Measurements from ENCODE around the gene SNCB.
A peak's percentile ranks its signal among the peaks of the same experiment; 100 is the strongest.

SNCB gene

GRCh38 chr5:176630681-176631222 lies 418 bp upstream of the SNCB start:
- CTCF ChIA-PET: interaction anchor here (0.9 to 1.9 kb wide), 4 partner anchors 9 to 30 kb away, joined by 3 to 6 read pairs (median 4); partner anchors contain the start of gene TSPAN17
- H3K4me1 Mint-ChIP-seq: peaks cover 21% of the 10 kb centered on the region
- DNase-seq: no peak
- H3K27me3 Mint-ChIP-seq: peaks cover 98% of the 10 kb centered on the region
- H3K4me3 Mint-ChIP-seq: peak overlapping the region; percentile 11
- H3K36me3 Mint-ChIP-seq: no peaks in the 10 kb centered on the region
- no peaks in the 10 kb centered on the region for H3K9me3 Mint-ChIP-seq
- H3K27ac Mint-ChIP-seq: no peak overlapping the region

GRCh38 chr5:176629317-176629852 lies 949 bp downstream of the SNCB start:
- no peak for DNase-seq
- CTCF ChIA-PET: interaction anchor here (1.4 kb wide), 1 partner anchor 31 kb away, joined by 5 read pairs; no protein-coding TSS in a partner anchor
- Mint-ChIP-seq H3K27ac (no peak overlapping the region), H3K27me3 (peaks cover 99% of the 10 kb centered on the region), H3K4me3 (no peak overlapping the region), H3K4me1 (peaks cover 21% of the 10 kb centered on the region), H3K9me3 (no peaks in the 10 kb centered on the region), H3K36me3 (no peaks in the 10 kb centered on the region)

GRCh38 chr5:176628406-176629228 lies 1.7 kb downstream of the SNCB start:
- H3K36me3 Mint-ChIP-seq: no peaks in the 10 kb centered on the region
- no peak overlapping the region for H3K4me3 Mint-ChIP-seq
- DNase-seq: no peak
- H3K9me3 Mint-ChIP-seq: no peaks in the 10 kb centered on the region
- H3K27me3 Mint-ChIP-seq: peaks cover 100% of the 10 kb centered on the region
- H3K4me1 Mint-ChIP-seq: peaks cover 15% of the 10 kb centered on the region
- H3K27ac Mint-ChIP-seq: no peak overlapping the region
- CTCF ChIA-PET: no interaction called here

- Mint-ChIP-seq H3K27ac (no peak overlapping the region), H3K9me3 (no peaks in the 10 kb centered on the region), H3K4me3 (no peak overlapping the region), H3K4me1 (peaks cover 15% of the 10 kb centered on the region), H3K27me3 (peaks cover 98% of the 10 kb centered on the region), H3K36me3 (no peaks in the 10 kb centered on the region)
- CTCF ChIA-PET: no interaction called here
- DNase-seq: no peak
Observed at GRCh38 chr5:176627582-176627981, 2.8 kb downstream of the SNCB start.

- no peak overlapping the region for H3K4me3 Mint-ChIP-seq
- H3K27me3 Mint-ChIP-seq: peaks cover 97% of the 10 kb centered on the region
- CTCF ChIA-PET: no interaction called here
- DNase-seq: no peak
- no peaks in the 10 kb centered on the region for H3K9me3 Mint-ChIP-seq
- H3K36me3 Mint-ChIP-seq: no peaks in the 10 kb centered on the region
- H3K27ac Mint-ChIP-seq: no peak overlapping the region
- H3K4me1 Mint-ChIP-seq: peaks cover 15% of the 10 kb centered on the region
Observed at GRCh38 chr5:176626876-176627236, 3.5 kb downstream of the SNCB start.

DNA sequence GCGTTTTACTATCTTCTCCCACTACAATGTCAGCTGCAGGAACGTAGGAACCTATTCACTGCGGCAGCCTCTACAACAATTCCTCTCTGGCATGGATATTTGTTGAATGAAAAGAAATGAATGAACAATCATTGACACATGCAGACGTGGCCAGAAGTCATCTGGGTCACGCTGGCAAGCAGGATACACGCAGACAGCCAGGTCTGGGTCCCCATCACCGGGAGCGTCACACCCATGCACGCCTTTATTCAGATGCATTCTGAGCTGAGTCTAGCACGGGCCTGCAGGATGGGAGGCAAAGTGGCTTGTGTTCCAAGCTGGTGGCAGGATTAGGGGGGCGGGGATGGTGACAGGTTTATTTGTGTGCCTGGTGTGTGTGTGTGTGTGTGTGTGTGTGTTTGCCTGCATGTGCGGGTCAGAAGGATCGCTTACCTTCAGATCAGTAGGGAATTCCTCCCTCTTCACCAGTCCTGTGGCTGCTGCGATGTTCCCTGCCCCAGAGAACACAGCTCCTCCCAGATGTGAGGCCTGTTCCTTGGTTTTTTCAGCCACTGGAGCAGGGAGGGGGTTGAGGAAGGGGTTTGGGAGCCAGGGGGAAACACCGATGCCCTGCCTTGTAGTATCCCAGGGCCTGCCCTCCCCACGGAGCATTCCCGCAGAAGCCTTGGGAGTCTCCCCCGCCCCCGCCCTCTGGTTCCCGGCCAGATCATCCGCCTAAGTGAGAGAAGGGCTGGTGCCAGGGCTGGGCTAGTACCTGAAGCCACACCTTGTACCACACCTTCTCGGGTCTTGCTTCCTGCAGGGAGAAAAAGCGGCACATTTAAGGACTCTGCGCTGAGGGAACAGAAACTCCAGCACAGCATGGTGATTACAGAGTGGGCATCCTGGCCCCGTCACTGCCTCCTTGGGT lies 4.1 kb downstream of the SNCB start:
- Mint-ChIP-seq H3K36me3 (no peaks in the 10 kb centered on the region), H3K27me3 (peaks cover 97% of the 10 kb centered on the region), H3K4me3 (no peak overlapping the region), H3K9me3 (no peaks in the 10 kb centered on the region), H3K27ac (no peak overlapping the region), H3K4me1 (peaks cover 15% of the 10 kb centered on the region)
- no peak for DNase-seq
- CTCF ChIA-PET: no interaction called here

DNA sequence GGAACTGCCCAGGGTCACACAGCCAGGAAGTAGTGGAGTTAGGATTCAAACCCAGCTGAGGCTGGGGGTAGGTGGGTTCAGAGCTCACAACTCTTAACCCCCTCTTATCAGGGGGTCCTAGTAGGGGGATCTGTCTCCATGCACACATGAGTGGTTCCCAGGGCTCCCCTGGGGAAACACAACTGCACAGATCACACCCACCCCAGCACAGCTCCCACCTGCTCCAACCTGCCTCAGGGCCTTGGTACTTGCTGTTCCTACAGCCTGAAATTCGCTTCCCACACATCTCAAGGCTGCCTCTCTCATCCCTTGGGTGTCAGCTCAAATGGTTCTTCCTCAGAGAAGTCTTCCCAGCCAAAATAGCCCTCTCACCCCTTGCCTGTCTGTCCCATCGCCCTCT lies 4.8 kb downstream of the SNCB start:
- H3K36me3 Mint-ChIP-seq: no peaks in the 10 kb centered on the region
- no peak for DNase-seq
- CTCF ChIA-PET: interaction anchor here (0.7 kb wide), 1 partner anchor 53 kb away, joined by 3 read pairs; no protein-coding TSS in a partner anchor
- H3K27ac Mint-ChIP-seq: no peak overlapping the region
- H3K4me1 Mint-ChIP-seq: peaks cover 11% of the 10 kb centered on the region
- peaks cover 97% of the 10 kb centered on the region for H3K27me3 Mint-ChIP-seq
- no peaks in the 10 kb centered on the region for H3K9me3 Mint-ChIP-seq
- no peak overlapping the region for H3K4me3 Mint-ChIP-seq

GRCh38 chr5:176624938-176625337 lies 5.4 kb downstream of the SNCB start:
- no peak overlapping the region for H3K4me3 Mint-ChIP-seq
- H3K4me1 Mint-ChIP-seq: peaks cover 16% of the 10 kb centered on the region
- peaks cover 97% of the 10 kb centered on the region for H3K27me3 Mint-ChIP-seq
- no peaks in the 10 kb centered on the region for H3K36me3 Mint-ChIP-seq
- DNase-seq: no peak
- CTCF ChIA-PET: interaction anchor here (0.7 kb wide), 1 partner anchor 52 kb away, joined by 3 read pairs; no protein-coding TSS in a partner anchor
- no peaks in the 10 kb centered on the region for H3K9me3 Mint-ChIP-seq
- no peak overlapping the region for H3K27ac Mint-ChIP-seq

DNA sequence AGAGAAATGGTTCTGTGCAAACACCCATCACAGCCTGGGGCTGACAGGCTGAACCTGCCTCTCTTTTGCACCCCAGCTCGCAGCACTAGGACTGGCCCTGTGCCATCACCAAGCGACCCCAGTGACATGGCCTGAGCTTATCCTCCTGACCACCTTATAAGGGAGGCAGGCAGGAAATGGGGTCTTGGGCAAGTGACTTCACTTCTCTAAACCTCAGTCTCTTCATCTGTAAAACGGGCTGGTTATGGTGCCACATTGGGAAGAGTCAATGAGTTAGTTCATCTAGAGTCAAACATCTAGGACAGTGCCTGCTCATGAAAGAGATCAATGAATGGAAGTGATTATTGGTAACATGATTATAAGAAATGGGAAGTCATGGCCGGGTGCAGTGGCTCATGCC lies 6.2 kb downstream of the SNCB start:
- Mint-ChIP-seq H3K4me1 (peaks cover 18% of the 10 kb centered on the region), H3K4me3 (no peak overlapping the region), H3K27ac (no peak overlapping the region), H3K9me3 (no peaks in the 10 kb centered on the region), H3K36me3 (no peaks in the 10 kb centered on the region), H3K27me3 (peaks cover 97% of the 10 kb centered on the region)
- DNase-seq: no peak
- CTCF ChIA-PET: no interaction called here

GRCh38 chr5:176621661-176622079 lies 8.7 kb downstream of the SNCB start:
- CTCF ChIA-PET: interaction anchor here (1.0 to 1.3 kb wide), 3 partner anchors 9 to 48 kb away, joined by 3 to 6 read pairs (median 5); partner anchors contain the start of genes EIF4E1B and SNCB
- H3K4me1 Mint-ChIP-seq: peaks cover 19% of the 10 kb centered on the region

GRCh38 chr5:176620333-176620981 lies 9.9 kb downstream of the SNCB start:
- Mint-ChIP-seq H3K9me3 (no peaks in the 10 kb centered on the region), H3K36me3 (no peaks in the 10 kb centered on the region), H3K27me3 (peaks cover 97% of the 10 kb centered on the region), H3K27ac (no peak overlapping the region), H3K4me1 (peaks cover 19% of the 10 kb centered on the region), H3K4me3 (peak overlapping the region; percentile 17)
- peak; percentile 32 for DNase-seq
- CTCF ChIA-PET: no interaction called here

More at GRCh38 chr5:176621661-176622079, 8.7 kb downstream of the SNCB start:
- no peak for DNase-seq
- Mint-ChIP-seq H3K27me3 (peaks cover 97% of the 10 kb centered on the region), H3K27ac (no peak overlapping the region), H3K4me3 (no peak overlapping the region), H3K36me3 (no peaks in the 10 kb centered on the region), H3K9me3 (no peaks in the 10 kb centered on the region)

DNA sequence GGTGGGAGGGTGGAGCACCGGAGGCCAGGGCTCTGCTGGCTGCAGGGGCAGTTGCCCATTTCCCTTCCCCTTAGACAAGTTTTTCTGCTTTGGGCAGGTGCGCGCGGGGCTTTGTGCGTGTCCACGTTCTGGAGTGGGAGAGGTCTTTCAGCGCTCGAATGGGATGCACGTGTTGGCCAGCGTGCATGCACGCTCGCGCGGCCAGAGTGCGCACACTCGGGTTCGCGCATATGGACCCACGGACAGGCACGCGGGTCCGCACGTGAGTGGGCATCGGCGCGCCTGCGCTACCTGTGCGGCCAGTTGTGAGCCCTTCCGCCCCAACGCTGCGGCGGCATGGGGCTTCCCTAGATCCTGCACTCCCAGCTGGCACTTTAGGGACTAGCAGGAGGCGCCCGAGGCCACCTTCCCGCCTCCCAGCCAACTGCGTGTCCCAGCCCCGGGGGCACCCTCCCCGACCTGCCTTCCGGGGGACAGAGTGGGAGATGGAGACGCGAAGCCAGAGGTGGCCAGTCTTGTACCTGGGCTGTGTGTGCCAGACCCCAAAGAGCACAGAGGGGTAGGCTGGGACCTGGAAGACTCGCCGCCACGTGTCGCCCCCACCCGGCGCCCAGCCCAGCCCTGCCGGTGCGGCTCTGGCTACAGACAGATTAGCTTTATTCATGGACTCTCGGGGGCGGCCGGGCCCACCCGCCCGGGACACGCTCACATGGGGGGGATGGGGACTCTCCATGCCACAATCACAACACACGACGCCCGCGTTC lies 10.6 kb downstream of the SNCB start:
- Mint-ChIP-seq H3K4me3 (no peak overlapping the region), H3K27ac (no peak overlapping the region), H3K27me3 (peaks cover 97% of the 10 kb centered on the region), H3K9me3 (no peaks in the 10 kb centered on the region), H3K4me1 (peaks cover 19% of the 10 kb centered on the region), H3K36me3 (no peaks in the 10 kb centered on the region)
- no peak for DNase-seq
- CTCF ChIA-PET: no interaction called here

- H3K27ac Mint-ChIP-seq: no peak overlapping the region
- no peaks in the 10 kb centered on the region for H3K9me3 Mint-ChIP-seq
- peaks cover 94% of the 10 kb centered on the region for H3K27me3 Mint-ChIP-seq
- DNase-seq: peak; percentile 85
- H3K4me3 Mint-ChIP-seq: no peak overlapping the region
- H3K4me1 Mint-ChIP-seq: peaks cover 19% of the 10 kb centered on the region
- no peaks in the 10 kb centered on the region for H3K36me3 Mint-ChIP-seq
- CTCF ChIA-PET: no interaction called here
Observed at GRCh38 chr5:176619203-176619568, 11.1 kb downstream of the SNCB start.
